ENCODE data around the gene MLXIP. TPM values are rescaled to one million over a fixed set of nuclear protein-coding genes. Genes with fewer than 3 reads are reported as not detected.

The MLXIP gene
- total RNA-seq, 1 experiment from 2014 or later, result 13.5 TPM

- Histone ChIP-seq H3K27me3 (replicated peaks) (no peaks in the 10 kb centered on the region), H3K36me3 (peaks cover 5% of the 10 kb centered on the region; the same call in 1 of the 2 replicates), H3K9me3 (replicated peaks) (no peaks in the 10 kb centered on the region), H3K27ac (no peak overlapping the region), H3K4me3 (no peak overlapping the region), H3K4me1 (replicated peaks) (peaks cover 81% of the 10 kb centered on the region)
- no peak for DNase-seq (ENCODE audit: low read depth in 1 of 2, low spot score in 2 of 2)
Observed at GRCh38 chr12:122076743-122077495, 1.6 kb upstream of the MLXIP start.

GRCh38 chr12:122079033-122079531 is 526 bp downstream of the MLXIP start:
- DNase-seq (ENCODE audit: low read depth in 1 of 2, low spot score in 2 of 2), result peak in 1 of 2 experiments; percentile 40
- Histone ChIP-seq H3K9me3 (replicated peaks) (no peaks in the 10 kb centered on the region), H3K4me3 (peak overlapping the region; percentile 74), H3K36me3 (peaks cover 13% of the 10 kb centered on the region), H3K4me1 (replicated peaks) (peaks cover 74% of the 10 kb centered on the region), H3K27ac (peak overlapping the region; percentile 5; the same call in 1 of the 2 replicates), H3K27me3 (replicated peaks) (no peaks in the 10 kb centered on the region)

- Histone ChIP-seq H3K27me3 (replicated peaks) (no peaks in the 10 kb centered on the region), H3K36me3 (peaks cover 18% of the 10 kb centered on the region), H3K4me3 (peak overlapping the region; percentile 74), H3K27ac (peak overlapping the region; percentile 5; the same call in 1 of the 2 replicates), H3K9me3 (replicated peaks) (no peaks in the 10 kb centered on the region), H3K4me1 (replicated peaks) (peaks cover 69% of the 10 kb centered on the region)
- DNase-seq (ENCODE audit: low read depth in 1 of 2, low spot score in 2 of 2), result no peak
Observed at GRCh38 chr12:122079532-122080081, 1.1 kb downstream of the MLXIP start.

- Histone ChIP-seq H3K4me1 (replicated peaks) (peaks cover 61% of the 10 kb centered on the region), H3K27me3 (replicated peaks) (no peaks in the 10 kb centered on the region), H3K4me3 (peak overlapping the region; percentile 74), H3K9me3 (replicated peaks) (no peaks in the 10 kb centered on the region), H3K27ac (no peak overlapping the region), H3K36me3 (peaks cover 26% of the 10 kb centered on the region)
- DNase-seq (ENCODE audit: low read depth in 1 of 2, low spot score in 2 of 2), result peak; percentile 60 to 73
Observed at GRCh38 chr12:122080149-122081082, 1.9 kb downstream of the MLXIP start.

- H3K9me3 ChIP-seq (replicated peaks), result no peaks in the 10 kb centered on the region
- peak in 1 of 2 experiments; percentile 27 for DNase-seq (ENCODE audit: low read depth in 1 of 2, low spot score in 2 of 2)
- peak overlapping the region; percentile 74 for H3K4me3 ChIP-seq
- no peaks in the 10 kb centered on the region for H3K27me3 ChIP-seq (replicated peaks)
- peak overlapping the region; percentile 5; the same call in 1 of the 2 replicates for H3K27ac ChIP-seq
- H3K4me1 ChIP-seq (replicated peaks), result peaks cover 53% of the 10 kb centered on the region
- H3K36me3 ChIP-seq, result peaks cover 33% of the 10 kb centered on the region
Observed at GRCh38 chr12:122081083-122081696, 2.6 kb downstream of the MLXIP start.

GRCh38 chr12:122081697-122082221 is 3.2 kb downstream of the MLXIP start:
- no peaks in the 10 kb centered on the region for H3K27me3 ChIP-seq (replicated peaks)
- peak in 1 of 2 experiments; percentile 45 for DNase-seq (ENCODE audit: low read depth in 1 of 2, low spot score in 2 of 2)
- peaks cover 47% of the 10 kb centered on the region for H3K4me1 ChIP-seq (replicated peaks)
- H3K9me3 ChIP-seq (replicated peaks), result no peaks in the 10 kb centered on the region
- H3K36me3 ChIP-seq, result peaks cover 38% of the 10 kb centered on the region
- H3K27ac ChIP-seq, result peak overlapping the region; percentile 5; the same call in 1 of the 2 replicates
- H3K4me3 ChIP-seq, result peak overlapping the region; percentile 74

- Histone ChIP-seq H3K27me3 (replicated peaks) (no peaks in the 10 kb centered on the region), H3K9me3 (replicated peaks) (no peaks in the 10 kb centered on the region)
Observed at GRCh38 chr12:122082621-122083356, 4.2 kb downstream of the MLXIP start.

GRCh38 chr12:122084857-122085405 is 6.4 kb downstream of the MLXIP start:
- no peaks in the 10 kb centered on the region for H3K9me3 ChIP-seq (replicated peaks)
- H3K4me1 ChIP-seq (replicated peaks), result peaks cover 39% of the 10 kb centered on the region
- DNase-seq (ENCODE audit: low read depth in 1 of 2, low spot score in 2 of 2), result no peak
- no peak overlapping the region for H3K27ac ChIP-seq
- no peaks in the 10 kb centered on the region for H3K27me3 ChIP-seq (replicated peaks)
- no peak overlapping the region for H3K4me3 ChIP-seq
- peaks cover 58% of the 10 kb centered on the region for H3K36me3 ChIP-seq

More at GRCh38 chr12:122082621-122083356, 4.2 kb downstream of the MLXIP start:
- DNase-seq (ENCODE audit: low read depth in 1 of 2, low spot score in 2 of 2), result no peak
- Histone ChIP-seq H3K4me1 (replicated peaks) (peaks cover 37% of the 10 kb centered on the region), H3K4me3 (no peak overlapping the region), H3K27ac (no peak overlapping the region), H3K36me3 (peaks cover 42% of the 10 kb centered on the region)

GRCh38 chr12:122085591-122085990 is 7.0 kb downstream of the MLXIP start:
- Histone ChIP-seq H3K4me1 (replicated peaks) (peaks cover 33% of the 10 kb centered on the region), H3K27me3 (replicated peaks) (no peaks in the 10 kb centered on the region), H3K36me3 (peaks cover 61% of the 10 kb centered on the region), H3K9me3 (replicated peaks) (no peaks in the 10 kb centered on the region), H3K4me3 (no peak overlapping the region), H3K27ac (no peak overlapping the region)
- no peak for DNase-seq (ENCODE audit: low read depth in 1 of 2, low spot score in 2 of 2)

- H3K27ac ChIP-seq, result no peak overlapping the region
- peaks cover 31% of the 10 kb centered on the region for H3K4me1 ChIP-seq (replicated peaks)
- H3K36me3 ChIP-seq, result peaks cover 63% of the 10 kb centered on the region
Observed at GRCh38 chr12:122086116-122086515, 7.6 kb downstream of the MLXIP start.

GRCh38 chr12:122086641-122087285 is 8.2 kb downstream of the MLXIP start:
- Histone ChIP-seq H3K4me3 (no peak overlapping the region), H3K27ac (no peak overlapping the region)

More at GRCh38 chr12:122086116-122086515, 7.6 kb downstream of the MLXIP start:
- H3K9me3 ChIP-seq (replicated peaks), result no peaks in the 10 kb centered on the region
- no peaks in the 10 kb centered on the region for H3K27me3 ChIP-seq (replicated peaks)
- no peak overlapping the region for H3K4me3 ChIP-seq
- no peak for DNase-seq (ENCODE audit: low read depth in 1 of 2, low spot score in 2 of 2)

More at GRCh38 chr12:122086641-122087285, 8.2 kb downstream of the MLXIP start:
- H3K4me1 ChIP-seq (replicated peaks), result peaks cover 28% of the 10 kb centered on the region
- no peak for DNase-seq (ENCODE audit: low read depth in 1 of 2, low spot score in 2 of 2)
- H3K9me3 ChIP-seq (replicated peaks), result no peaks in the 10 kb centered on the region
- H3K27me3 ChIP-seq (replicated peaks), result no peaks in the 10 kb centered on the region
- H3K36me3 ChIP-seq, result peaks cover 59% of the 10 kb centered on the region

Measured in SJSA1 (cell line).